ENCODE results near the gene FGF14.

DNA sequence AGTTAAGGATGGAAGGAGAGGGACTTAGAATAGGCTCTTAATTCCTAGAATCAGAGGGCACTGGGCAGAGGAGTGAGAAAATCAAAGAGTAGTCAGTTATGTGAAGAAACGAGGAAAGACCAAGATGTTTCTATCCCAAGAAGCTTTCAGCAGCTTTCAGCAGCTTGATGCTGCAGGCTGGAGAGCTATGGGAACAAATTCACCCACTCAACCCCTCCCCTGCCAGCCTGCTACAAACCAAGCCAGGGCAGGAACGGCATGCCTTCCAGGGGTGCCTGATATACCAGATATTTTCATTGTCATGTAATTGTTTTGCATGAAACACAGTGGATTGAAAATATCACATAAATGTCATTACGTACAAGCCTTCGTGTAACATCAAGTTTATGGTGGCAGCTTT, 262.2 kb downstream of the FGF14 start:
- TF ChIP-seq CTCF (conservative IDR thresholded peaks at IDR 0.05; ENCODE audit: low read length) (no peak), EZH2phosphoT487 (IDR thresholded peaks at IDR 0.05; ENCODE audit: borderline replicate concordance, low read depth, low read length) (no peak)
